Measurements from ENCODE around the gene PPP2R1B.
"Not testable (repeated sequence)": the region's sequence is repeated elsewhere in the genome, so short reads cannot be mapped to it uniquely, and the experiment has no call there.

Gene PPP2R1B

DNA sequence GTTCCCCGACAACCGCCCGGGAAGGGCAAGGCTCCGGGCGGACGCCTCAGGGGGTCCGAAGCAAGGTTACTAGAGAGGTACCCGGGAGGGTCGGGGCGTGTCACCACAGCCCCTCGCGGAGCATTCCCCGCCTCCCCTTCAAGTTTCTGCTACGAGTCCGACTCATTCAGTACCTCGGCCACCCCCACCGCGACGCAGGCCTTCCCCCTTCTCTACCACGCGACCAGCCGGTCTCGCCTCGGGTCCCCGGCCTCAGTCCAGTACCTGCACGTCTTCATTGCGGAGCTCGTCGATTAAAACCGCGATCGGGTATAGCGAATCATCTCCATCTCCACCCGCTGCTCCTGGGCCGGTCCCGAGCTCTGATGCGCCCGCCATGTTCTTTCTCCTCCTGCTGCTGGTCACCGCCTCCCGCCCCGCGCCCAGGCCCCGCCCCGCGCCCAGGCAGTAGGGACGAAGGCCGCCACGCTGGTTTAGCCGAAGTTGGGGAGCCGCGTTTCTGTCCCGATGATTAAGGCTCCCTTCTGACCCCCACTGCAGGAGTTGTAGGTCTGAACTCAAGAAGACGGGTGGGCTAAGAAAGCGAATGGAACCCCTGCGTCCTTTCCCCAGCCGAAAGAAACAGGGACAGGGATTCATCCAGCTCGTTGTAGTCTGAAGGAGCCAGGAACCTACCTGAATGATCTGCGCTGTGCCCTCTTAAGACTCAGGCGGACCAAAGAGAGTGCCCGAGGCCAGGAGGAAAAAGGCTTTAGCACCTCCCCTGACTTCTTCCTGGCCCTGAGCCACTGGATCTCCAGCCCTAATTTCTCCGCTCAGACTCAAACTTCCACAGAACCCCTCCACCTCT, at the start of gene PPP2R1B:
Gene PPP2R1B (minus strand): TSS at position 406 of the 850 bp plus-strand sequence. CDS start 28 bp downstream, at position 378.
- peak; percentile 66 for DNase-seq (ENCODE audit: low read depth)

DNA sequence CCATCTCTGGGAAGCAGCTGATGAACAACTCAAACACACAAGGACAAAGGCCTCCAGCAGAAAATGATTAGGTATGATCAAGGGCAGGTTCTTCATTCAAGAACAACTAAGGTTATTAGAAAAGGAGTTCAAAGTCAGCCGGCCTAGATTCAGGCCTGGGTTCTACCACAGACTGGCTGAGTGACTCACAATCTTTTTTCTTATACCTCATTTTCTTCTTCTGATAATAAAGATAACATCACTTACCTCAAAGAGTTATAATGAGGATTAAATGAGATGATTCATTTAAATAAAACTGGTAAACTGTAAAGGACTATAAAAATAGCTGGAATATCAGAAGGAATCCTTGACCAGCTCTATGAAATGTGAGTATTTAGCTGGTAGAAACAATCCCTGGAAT, 49.3 kb upstream of the PPP2R1B start:
- peak; percentile 47 for DNase-seq (ENCODE audit: low read depth)

DNA sequence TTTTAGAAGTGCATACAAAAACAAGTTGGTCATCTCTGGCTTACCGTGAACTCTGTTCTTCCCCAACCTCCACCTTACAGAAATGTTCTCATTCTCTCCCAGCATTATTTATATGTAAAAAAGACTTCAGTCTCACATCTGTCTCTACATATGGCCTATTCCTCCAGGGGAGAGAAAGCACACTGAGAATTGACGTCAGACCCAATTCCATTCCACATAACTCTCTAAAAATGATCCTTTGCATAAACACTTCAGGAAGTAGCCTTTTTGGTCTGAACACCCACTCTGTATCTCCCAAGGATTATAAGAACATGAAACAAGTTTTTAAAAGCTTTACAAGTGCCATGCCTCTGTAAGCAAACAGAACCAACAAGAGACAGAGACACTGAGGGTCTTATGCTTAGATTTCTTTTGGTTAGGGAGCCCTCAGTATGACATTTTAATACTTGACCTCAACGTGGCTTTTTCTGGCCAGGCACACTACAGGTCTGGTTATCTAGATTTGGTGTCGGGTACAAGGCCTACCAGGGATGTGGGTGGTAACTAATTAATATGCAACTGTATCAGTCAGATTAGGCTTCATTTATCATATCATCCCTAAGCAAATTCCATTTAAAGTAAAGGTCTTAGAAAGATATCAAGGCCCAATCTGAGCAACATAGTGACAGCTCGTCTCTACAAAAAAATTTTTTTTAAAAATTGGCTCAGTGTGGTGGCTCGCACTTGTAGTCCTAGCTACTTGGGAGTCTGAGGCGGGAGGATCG, 48.5 kb upstream of the PPP2R1B start:
- peak; percentile 95 for DNase-seq (ENCODE audit: low read depth)

DNA sequence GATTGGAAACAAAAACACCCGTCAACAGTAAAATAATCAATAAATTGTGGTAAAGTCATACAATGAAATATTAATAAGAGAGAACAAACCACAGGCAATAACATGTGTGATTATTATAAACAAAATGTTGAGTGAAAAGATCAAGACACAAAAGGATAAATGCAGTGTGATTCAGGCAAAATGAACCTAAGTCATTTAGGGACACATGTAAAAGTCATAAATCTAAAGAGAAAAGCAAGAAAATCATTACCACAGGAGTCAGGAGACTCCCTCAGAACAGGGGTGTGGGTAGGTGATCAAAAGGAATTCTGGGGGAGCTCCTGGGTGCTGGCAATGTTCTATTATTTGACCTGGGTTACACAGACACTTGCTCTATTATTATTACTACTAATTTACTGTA, 47.9 kb upstream of the PPP2R1B start:
- DNase-seq (ENCODE audit: low read depth) = no peak

GRCh38 chr11:111812211-111812610, 46.0 kb upstream of the PPP2R1B start:
- no peak for DNase-seq (ENCODE audit: low read depth)

- no peak for DNase-seq (ENCODE audit: low read depth)
Observed at GRCh38 chr11:111811445-111811844, 45.3 kb upstream of the PPP2R1B start.

- no peak for DNase-seq (ENCODE audit: low read depth)
Observed at GRCh38 chr11:111808834-111809233, 42.6 kb upstream of the PPP2R1B start.

DNA sequence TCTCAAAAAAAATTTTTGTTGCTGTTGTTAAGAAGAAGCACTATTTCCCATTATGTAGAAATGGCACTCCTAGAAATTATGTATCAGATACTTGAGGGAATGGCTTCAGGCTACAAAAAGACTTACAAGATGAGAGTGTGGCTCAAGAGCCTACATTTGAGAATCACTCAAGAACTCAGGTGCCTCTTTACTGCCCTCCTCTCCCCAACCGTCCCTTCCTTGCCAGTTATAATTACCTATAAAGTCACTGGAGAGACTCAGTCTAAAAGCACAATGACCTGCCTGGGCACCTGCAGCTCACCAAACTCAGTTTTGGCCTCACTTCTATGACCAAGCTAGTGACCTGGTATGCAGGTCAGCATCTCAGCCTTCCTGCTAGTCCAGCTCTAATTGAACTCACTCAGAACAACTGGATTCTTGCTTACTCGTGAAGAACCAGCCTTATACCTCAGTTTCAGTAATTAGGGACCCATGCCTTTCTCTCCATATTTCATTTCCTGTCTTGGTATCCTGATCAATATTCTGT, 41.9 kb upstream of the PPP2R1B start:
- no peak for DNase-seq (ENCODE audit: low read depth)

DNA sequence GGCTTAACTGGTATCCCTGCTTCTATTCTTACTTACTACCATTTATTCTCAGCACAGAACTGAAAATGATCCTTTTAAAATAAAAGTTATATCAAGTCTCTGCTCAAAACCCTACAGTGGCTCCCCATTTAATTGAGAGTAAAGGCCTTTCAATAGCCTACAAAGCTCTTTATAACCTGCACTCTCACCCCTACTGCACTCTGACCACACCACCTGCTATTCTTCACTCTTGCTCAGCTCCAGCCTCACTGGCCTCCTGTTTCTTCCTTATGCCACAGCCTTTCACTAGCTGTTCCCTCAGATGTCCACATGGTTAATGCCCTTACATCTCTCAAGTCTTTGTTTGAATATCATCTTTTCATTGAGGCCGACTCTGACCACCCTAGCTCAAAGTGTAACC, 40.9 kb upstream of the PPP2R1B start:
- no peak for DNase-seq (ENCODE audit: low read depth)

GRCh38 chr11:111801135-111801534, 34.9 kb upstream of the PPP2R1B start:
- no peak for DNase-seq (ENCODE audit: low read depth)

GRCh38 chr11:111798279-111798678, 32.1 kb upstream of the PPP2R1B start:
- no peak for DNase-seq (ENCODE audit: low read depth)

- DNase-seq (ENCODE audit: low read depth) = peak; percentile 66
Observed at GRCh38 chr11:111797145-111797581, 31.0 kb upstream of the PPP2R1B start.

DNA sequence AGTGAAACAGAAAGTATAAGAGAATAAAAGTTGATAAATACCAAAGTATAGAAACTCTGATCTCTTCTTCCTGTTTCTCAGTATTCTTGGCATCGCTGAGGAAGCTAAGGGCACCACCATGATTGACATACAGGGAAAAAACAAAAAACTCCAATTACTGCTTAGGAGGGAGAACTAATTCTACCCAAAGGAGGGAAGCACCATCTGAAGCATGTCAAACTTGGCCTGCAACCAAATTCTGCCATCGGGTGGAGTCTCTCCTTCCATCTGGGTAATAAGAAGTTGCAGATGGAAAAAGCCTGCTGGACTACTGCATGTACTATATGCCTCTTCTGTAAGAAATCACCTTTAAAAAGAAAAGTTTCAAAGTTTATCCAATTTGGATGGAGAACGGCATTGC, 30.5 kb upstream of the PPP2R1B start:
- peak; percentile 26 for DNase-seq (ENCODE audit: low read depth)

DNA sequence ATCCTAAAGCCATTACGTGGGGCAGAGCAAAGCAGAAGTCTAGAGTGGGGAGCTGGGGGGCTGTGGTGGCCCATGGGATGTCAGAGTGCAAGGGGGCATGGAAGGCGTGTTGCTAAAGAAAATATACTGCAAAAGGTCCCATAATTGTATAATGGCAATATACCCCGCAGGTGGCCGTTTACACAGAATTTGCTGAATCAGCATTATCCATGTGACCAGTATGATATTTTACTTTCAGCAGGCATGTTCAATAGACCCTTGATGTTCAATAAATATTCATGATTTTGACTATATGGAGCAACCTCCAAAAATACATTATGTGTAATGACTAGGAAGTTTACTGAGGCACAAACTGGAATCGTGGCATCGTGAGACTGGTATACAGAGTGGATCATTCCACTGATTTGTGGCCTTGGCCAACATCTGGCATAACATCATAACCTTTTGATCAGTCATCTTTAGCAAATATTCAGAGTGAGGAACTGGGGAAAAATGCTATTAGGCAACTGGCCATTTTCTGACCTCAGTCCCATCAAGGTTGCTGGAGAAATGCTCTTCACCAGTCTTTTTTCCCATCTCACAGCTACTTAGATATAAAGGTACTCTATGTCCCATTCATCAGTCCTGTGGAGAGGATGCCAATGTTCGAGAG, 29.3 kb upstream of the PPP2R1B start:
- peak; percentile 84 for DNase-seq (ENCODE audit: low read depth)

- peak; percentile 70 for DNase-seq (ENCODE audit: low read depth)
Observed at GRCh38 chr11:111793863-111794262, 27.7 kb upstream of the PPP2R1B start.

GRCh38 chr11:111792955-111793500, 26.8 kb upstream of the PPP2R1B start:
- peak; percentile 55 for DNase-seq (ENCODE audit: low read depth)

GRCh38 chr11:111792314-111792713, 26.1 kb upstream of the PPP2R1B start:
- DNase-seq (ENCODE audit: low read depth) = no peak

DNA sequence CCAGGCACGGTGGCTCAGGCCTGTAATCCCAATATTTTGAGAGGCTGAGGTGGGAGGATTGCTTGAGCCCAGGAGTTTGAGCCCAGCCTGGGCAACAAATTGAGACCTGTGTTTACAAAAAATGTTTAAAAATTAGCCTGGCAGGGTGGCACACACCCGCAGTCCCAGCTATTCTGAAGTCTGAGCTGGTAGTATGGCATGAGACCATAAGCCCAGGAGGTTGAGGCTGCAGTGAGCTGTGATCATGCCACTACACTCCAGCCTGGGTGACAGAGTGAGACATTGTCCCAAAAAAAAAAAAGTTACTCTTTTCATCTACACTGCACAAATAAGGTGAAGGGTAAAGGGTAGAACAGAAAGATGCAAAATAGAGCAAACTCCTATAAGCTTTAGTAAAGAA, 22.3 kb upstream of the PPP2R1B start:
- DNase-seq (ENCODE audit: low read depth) = no peak

DNA sequence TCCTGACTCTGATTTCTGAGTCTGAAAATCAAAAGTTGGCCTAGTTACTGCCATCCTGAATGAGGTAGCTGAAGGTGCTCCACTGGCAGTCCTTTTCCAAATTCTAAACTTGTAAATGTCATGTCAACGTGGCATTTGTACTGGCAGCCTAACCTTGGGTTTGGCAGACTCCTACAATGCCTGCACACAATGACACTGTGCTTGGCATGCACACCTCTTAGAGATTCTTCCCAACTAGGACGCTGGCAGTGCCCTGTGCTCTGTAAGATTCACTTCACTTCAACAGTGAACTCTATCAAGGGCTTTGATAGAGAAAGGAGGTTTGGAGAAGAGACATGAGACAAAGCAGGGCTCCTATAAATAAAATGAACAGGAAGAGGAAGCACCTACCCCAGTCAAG, 21.9 kb upstream of the PPP2R1B start:
- DNase-seq (ENCODE audit: low read depth) = no peak

- DNase-seq (ENCODE audit: low read depth) = no peak
Observed at GRCh38 chr11:111785886-111786412, 19.8 kb upstream of the PPP2R1B start.

GRCh38 chr11:111785076-111785475, 18.9 kb upstream of the PPP2R1B start:
- DNase-seq (ENCODE audit: low read depth) = no peak

DNA sequence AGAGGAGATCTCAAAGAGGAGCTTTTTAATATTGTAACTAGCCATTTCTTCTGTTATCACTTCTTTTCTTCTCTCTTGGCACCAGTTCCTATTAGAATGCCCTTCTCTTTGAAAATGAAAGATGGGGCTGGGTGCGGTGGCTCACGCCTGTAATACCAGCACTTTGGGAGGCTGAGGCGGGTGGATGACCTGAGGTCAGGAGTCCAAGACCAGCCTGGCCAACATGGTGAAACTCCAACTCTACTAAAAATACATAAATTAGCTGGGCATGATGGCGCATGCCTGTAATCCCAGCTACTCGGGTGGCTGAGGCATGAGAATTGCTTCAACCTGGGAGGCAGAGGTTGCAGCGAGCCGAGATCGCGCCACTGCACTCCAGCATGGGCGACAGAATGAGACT, 18.1 kb upstream of the PPP2R1B start:
- not testable (repeated sequence) for DNase-seq (ENCODE audit: low read depth)
